HG02852 (cell line): ENCODE data around the gene ANKRD13C.

Source experiments
- ATAC-seq: cut with Tn5 transposase; IDR thresholded peaks from one replicate; pipeline ENCODE4 v1.9.1; 2021; ENCODE audit warnings: mild to moderate bottlenecking, moderate library complexity; ENCODE audit not compliant: unreplicated experiment

Gene ANKRD13C

DNA sequence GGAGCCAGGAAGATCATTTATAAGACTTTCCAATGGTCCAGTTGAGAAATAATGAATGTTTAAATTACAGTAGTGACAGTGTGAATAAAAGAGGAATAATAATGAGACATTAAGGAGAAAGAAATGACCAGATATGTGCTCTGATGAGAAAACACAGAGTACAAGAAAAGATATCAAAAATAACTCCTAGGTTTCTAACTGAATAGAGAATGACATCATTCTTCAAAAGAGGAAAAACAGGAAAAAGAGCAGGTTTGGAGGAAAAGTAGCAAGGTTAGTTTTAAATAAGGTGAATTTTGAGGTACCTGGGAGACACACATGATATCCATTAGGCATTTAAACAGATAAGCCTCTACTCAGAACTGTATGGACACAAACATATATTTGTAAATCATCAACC, 55.0 kb downstream of the ANKRD13C start:
- no peak for ATAC-seq

DNA sequence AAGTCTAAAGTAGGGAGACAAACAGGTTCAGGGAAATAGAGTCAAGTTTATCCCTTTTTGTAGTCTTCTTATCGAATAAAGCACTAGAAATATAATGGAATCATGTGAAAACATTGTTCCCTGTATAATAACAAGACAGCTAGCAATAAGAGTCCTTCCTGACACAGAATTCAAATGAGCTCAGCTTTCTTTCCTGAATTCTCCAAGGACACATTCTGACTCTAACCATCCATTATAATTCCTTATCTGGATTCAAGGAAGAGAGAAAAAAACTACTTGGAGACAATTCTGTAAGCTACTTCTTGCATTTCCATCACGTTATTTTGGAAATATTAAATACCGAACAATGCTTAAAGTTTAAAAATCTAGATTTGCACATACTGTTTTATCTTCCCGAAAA, 58.8 kb downstream of the ANKRD13C start:
- ATAC-seq, result no peak

DNA sequence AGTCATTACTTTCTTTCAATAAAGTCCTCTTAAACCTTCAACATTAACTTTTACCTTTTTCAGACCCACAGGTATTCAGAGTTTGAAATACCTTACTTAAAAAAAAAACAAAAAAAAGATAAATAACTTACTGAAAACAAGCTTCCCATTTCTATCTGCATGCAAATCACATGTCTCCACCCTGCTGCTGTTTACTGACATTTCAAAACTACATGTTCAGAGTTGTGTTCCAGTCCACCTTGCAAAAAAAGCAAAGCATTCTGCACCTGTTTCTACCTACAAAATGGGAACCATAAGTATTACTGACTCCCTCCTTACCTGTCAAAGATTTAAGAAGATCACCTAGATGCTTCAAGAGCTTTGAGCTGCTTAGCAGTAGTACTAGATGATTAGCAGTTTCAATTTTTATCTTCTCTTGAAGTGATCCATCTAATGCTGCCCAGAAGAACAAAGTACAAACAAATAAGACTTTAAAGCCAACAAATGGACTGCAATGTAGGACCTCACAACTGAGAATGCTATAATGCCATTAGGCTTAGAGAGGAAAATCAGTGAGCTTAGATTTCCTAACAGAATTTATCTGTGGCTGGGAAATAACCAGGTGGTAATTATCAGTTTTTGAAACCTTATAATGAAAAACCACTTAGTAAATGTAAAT, 61.2 kb downstream of the ANKRD13C start:
- no peak for ATAC-seq

- ATAC-seq, result no peak
These were observed 64.3 kb downstream of the ANKRD13C start for GRCh38 chr1:70290218-70290617.

- no peak for ATAC-seq
These were observed 66.4 kb downstream of the ANKRD13C start for GRCh38 chr1:70288166-70288565.

DNA sequence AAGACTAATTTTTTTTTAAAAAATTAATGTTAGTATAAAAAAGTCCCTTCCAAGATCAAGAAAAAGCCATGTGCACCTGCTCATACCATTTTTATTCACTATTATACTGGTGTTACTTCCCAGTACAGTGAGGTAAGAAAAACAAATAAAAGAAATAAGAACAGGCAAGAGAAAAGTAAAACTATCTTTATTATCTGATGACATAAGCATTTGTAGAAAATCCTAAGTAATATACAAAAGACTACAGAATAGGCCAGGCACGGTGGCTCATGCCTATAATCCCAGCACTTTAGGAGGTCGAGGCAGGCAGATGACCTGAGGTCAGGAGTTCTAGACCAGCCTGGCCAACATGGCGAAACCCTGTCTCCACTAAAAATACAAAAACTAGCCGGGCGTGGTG, 68.1 kb downstream of the ANKRD13C start:
- ATAC-seq, result no peak

GRCh38 chr1:70284366-70284765, 70.2 kb downstream of the ANKRD13C start:
- no peak for ATAC-seq

DNA sequence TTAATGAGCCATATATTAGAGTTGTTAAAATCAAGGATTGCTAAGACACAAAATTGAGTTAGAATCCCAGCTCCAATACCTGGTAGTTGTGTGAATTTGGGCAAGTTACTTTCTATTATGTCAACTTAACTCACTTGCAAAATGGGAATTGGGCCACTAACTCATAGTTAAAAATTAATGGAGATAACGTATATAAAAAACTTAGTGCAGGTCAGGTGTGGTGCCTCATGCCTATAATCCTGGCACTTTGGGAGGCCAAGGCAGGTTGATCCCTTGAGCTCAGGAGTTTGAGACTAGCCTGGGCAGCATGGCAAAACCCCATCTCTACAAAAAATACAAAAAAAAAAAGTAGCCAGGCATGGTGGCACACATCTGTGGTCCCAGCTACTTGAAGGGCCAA, 75.8 kb downstream of the ANKRD13C start:
- no peak for ATAC-seq

- no peak for ATAC-seq
These were observed 76.6 kb downstream of the ANKRD13C start for GRCh38 chr1:70277875-70278274.

GRCh38 chr1:70265946-70266345, 88.6 kb downstream of the ANKRD13C start:
- no peak for ATAC-seq

- ATAC-seq, result no peak
These were observed 89.7 kb downstream of the ANKRD13C start for GRCh38 chr1:70264839-70265238.

GRCh38 chr1:70256664-70257063, 97.9 kb downstream of the ANKRD13C start:
- ATAC-seq, result no peak

DNA sequence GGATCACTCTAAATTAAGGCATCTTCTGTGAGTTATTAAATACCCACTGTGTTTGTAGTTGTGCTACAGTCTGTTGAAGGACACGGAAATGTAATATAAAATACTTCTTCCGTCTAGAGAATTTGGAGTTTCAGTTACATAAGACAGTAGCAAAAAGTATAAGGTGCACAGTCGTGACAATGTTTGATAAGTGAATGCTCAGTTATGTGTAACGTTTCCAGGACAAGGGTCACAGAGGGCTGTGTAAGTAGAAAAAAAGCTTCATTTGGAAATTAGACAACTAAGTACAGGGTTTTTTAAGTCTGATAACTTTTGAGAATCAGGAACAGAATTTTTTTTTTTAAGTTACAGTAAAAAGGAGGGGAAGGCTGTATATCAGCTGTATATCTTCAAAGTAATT, 105.8 kb downstream of the ANKRD13C start:
- no peak for ATAC-seq

- ATAC-seq, result no peak
These were observed 106.8 kb downstream of the ANKRD13C start for GRCh38 chr1:70247768-70248167.

- ATAC-seq, result no peak
These were observed 107.4 kb downstream of the ANKRD13C start for GRCh38 chr1:70247122-70247521.

GRCh38 chr1:70239940-70240339, 114.6 kb downstream of the ANKRD13C start:
- ATAC-seq, result no peak

DNA sequence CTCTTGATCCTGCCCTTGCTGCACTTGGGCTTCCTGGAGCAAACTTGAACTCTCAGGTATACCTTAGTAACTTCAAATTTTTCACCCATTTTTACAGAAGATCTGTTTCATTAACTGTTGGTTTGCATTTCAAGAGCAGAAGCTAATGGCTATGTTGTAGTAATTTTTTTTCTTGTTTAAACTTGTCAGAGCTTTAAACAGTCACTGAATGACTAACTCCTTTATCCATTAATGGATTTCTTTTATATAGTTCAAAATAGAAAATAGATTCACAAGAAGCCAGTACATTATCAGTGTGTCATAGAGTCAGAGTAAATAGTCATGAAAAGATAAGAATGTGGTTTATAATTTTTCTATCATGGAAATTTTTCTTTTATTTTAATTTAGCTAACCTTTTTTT, 119.8 kb downstream of the ANKRD13C start:
- no peak for ATAC-seq

DNA sequence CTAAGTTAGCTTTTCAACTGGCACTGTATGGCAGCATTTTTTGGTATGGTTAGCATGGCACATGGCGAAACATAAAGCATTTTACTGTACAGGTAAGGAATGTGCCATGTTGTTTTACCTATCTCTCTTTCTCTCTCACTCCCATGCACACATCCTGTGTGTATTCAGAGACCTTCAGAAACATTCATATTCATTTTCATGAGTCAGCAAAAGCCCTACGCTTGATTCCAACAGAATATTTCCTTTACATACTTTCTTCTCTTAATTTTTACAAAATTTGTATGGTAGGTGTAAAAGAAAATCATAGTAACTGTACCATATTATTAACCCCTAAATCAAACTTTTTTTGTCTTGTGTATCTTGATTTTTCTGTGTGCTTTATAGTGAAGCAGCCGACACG, 123.0 kb downstream of the ANKRD13C start:
- ATAC-seq, result no peak

- ATAC-seq, result no peak
These were observed 125.9 kb downstream of the ANKRD13C start for GRCh38 chr1:70228670-70229069.

DNA sequence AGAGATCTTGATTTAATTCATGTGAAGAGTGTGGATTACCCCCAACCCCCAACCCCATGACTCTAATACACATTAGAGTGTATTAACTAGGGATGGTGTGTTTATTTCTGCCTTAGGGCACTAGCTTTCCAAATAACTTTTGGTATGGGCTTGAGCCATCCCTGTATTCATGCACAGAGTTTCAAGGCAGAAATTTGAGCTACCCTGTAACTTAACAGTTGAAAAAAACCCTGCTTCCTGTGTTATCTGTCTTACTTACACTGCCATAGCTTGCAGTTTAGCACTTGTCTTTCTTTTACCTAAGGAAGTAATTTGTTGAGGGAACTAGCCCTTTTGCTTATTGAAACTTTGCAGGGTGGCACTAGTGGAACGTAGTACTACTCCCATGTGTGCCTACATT, 127.1 kb downstream of the ANKRD13C start:
- ATAC-seq, result no peak

GRCh38 chr1:70224954-70225353, 129.6 kb downstream of the ANKRD13C start:
- ATAC-seq, result no peak

- no peak for ATAC-seq
These were observed 131.7 kb downstream of the ANKRD13C start for GRCh38 chr1:70222716-70223235.
